Measurements from ENCODE around the gene FBXW9.

GRCh38 chr19:12666265-12667048 is 30.0 kb downstream of the FBXW9 start, which contains the start of the genes MAN2B1 and WDR83:
- no peak for TF ChIP-seq CTCF (IDR thresholded peaks at IDR 0.05; ENCODE audit: poor library complexity)
- TF ChIP-seq EZH2 (IDR thresholded peaks at IDR 0.05; ENCODE audit: borderline replicate concordance): no peak

Measured in hepatocyte (in vitro differentiated cells).